NCI-H82 (cell line): ENCODE results near the gene TLK1.

Source experiments
- DNase-seq: peaks from one replicate; lab custom pipeline; 2025; lab: John Stamatoyannopoulos, UW

TLK1 gene

GRCh38 chr2:170999654-171000053, 161.0 kb downstream of the TLK1 start:
- DNase-seq = no peak

- DNase-seq = peak; percentile 25
Measured at GRCh38 chr2:170997893-170998597, 162.6 kb downstream of the TLK1 start.

GRCh38 chr2:170996316-170996715, 164.4 kb downstream of the TLK1 start:
- no peak for DNase-seq

GRCh38 chr2:170991398-170992182, 169.1 kb downstream of the TLK1 start:
- DNase-seq = no peak

GRCh38 chr2:170986566-170987258, 174.0 kb downstream of the TLK1 start:
- no peak for DNase-seq

- DNase-seq = no peak
Measured at GRCh38 chr2:170985407-170985806, 175.3 kb downstream of the TLK1 start.

- DNase-seq = peak; percentile 38
Measured at GRCh38 chr2:170984079-170984478, 176.6 kb downstream of the TLK1 start.

- DNase-seq = no peak
Measured at GRCh38 chr2:170975943-170976270, 184.8 kb downstream of the TLK1 start.

GRCh38 chr2:170975127-170975942, 185.4 kb downstream of the TLK1 start:
- no peak for DNase-seq

- DNase-seq = peak; percentile 19
Measured at GRCh38 chr2:170974304-170974993, 186.2 kb downstream of the TLK1 start.

GRCh38 chr2:170973492-170974303, 187.0 kb downstream of the TLK1 start:
- DNase-seq = peak; percentile 92

- DNase-seq = no peak
Measured at GRCh38 chr2:170973225-170973491, 187.5 kb downstream of the TLK1 start.

GRCh38 chr2:170972296-170973224, 188.1 kb downstream of the TLK1 start:
- peak; percentile 42 for DNase-seq

GRCh38 chr2:170971071-170971470, 189.6 kb downstream of the TLK1 start:
- DNase-seq = no peak

GRCh38 chr2:170969872-170970496, 190.7 kb downstream of the TLK1 start:
- no peak for DNase-seq

- no peak for DNase-seq
Measured at GRCh38 chr2:170969030-170969429, 191.7 kb downstream of the TLK1 start.

GRCh38 chr2:170968205-170969003, 192.3 kb downstream of the TLK1 start:
- peak; percentile 31 for DNase-seq

GRCh38 chr2:170967553-170967952, 193.1 kb downstream of the TLK1 start:
- DNase-seq = no peak
